Activated CD8-positive, alpha-beta memory T cell treated with anti-CD3 and anti-CD28 coated beads for 24 hours (primary cell): Measurements from ENCODE around the gene ZSWIM4.
"Not testable (repeated sequence)": the region's sequence is repeated elsewhere in the genome, so short reads cannot be mapped to it uniquely, and the experiment has no call there.

Experiments used
- DNase-seq: peaks from one replicate; pipeline ENCODE4 v3.0.0-alpha.2; 2020

The ZSWIM4 gene

DNA sequence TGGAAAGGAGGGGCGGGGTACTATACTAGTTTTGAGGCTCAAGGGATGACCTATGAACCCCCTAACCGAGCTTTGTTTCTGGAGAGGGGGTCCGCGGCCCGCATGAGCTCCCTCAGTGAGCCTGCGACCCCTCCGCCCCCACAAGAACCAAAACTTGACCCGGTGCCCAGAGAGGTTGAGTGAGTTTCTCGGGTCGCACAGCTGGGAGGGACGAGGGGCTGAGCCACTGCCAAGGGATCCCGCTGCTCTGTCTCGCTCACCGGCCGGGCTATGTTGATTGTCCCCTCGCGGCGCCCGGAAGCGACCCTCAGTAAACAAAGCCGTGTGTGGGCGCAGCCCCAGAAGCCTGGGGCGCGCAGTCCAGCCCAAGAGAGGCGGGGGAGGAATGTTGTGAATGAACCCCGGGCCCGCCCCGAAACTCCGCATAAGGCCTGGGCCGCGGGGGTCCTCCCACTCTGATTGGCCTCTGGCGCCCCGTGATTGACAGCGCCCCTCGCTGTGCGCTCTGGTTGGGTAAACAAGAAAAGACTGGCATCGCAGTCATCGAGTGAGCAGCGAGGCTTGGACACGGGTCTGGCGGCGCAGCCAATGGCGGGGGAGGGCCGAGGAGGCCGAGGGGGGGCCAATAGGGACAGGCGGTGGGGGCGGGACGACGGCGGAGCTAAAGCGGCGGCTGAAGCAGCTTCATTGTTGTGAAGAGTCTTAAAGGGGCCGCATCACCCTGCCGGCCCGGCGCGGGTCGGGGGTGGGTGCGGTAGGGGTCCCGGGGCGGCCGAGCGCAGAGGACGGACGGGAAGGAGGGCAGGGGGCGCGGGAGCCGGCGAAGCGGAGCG lies at the start of gene ZSWIM4:
ZSWIM4 (plus strand) TSS at position 687 of the 833 bp plus-strand sequence. CDS start 206 bp downstream, outside the sequence.
- peak; percentile 95 for DNase-seq

DNA sequence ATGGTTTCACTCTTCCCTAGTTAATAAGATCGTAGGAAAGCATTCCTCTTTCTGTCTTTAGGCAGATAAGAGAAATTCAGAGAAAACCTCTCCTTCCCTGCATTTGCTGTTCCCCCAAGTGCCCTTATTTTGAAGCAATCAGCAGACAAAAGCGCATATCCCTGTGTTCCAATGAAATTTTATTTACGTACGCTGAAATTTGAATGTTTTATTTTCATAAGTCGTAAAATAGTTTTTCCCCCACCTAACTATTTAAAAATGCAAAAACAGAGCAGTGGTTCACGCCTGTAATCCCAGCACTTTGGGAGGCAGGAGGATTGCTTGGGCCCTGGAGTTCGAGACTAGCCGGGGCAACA lies 48.2 kb upstream of the ZSWIM4 start:
- no peak for DNase-seq

DNA sequence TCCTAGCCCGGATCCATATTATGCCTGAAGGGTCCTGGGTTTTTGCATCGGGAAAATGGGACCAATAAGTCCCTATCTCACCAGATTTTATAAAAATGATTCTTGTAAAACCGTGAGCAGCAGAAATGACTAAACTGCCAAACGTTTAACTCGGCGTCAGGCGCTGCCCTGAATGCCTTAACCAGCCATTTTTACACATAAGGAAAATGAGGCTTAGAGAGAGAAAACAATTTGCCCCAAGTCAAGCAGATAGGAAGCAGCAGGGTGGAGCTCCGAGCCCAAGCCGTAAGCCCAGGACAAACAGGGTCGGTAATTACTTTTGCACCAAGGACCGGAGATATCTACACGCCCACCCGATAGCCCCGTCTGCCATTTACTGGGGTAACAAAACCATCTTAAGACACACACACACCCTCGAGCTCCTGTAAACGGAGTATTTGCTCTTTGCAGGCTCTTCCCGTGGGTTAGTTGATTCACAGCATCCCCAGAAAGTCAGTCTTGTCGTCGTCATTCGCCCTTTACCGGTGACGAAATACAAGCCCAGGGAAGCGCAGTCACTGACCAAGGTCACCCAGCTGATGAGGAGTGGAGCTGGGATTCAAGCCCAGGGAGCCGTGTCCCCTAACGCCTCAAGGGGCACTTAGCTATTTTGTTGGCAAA lies 46.9 kb upstream of the ZSWIM4 start:
- DNase-seq: no peak

DNA sequence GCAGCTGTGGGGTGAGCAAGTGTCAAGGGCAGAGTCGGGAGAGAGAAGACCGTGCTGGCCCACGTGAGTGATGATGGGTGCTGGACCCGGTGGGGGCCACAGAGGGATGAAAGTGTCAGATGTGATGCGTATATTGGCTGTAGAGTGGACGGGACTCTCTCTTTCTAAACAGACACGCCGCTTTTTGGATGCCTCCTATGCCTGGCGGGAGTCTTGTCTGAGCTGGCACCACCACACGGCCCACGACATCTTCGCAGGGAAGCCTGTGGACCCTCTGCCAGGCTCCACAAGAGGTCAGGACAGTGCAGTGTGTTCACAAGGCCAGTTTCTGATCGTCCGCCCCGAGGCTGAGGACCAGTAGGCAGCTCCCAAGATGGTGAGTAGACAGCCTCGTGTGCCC lies 43.8 kb upstream of the ZSWIM4 start:
- DNase-seq: no peak

DNA sequence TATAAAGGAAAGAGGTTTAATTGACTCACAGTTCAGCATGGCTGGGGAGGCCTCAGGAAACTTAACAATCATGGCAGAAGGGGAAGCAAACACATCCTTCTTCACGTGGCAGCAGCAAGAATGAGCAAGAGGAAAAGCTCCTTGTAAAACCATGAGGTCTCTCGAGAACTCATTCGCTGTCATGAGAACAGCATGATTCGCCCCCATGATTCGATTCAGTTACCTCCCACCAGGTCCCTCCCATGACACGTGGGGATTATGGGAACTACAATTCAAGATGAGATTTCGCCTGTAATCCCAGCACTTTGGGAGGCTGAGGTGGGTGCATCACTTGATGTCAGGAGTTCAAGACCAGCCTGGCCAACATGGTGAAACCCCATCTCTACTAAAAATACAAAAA lies 41.6 kb upstream of the ZSWIM4 start:
- DNase-seq: not testable (repeated sequence)

DNA sequence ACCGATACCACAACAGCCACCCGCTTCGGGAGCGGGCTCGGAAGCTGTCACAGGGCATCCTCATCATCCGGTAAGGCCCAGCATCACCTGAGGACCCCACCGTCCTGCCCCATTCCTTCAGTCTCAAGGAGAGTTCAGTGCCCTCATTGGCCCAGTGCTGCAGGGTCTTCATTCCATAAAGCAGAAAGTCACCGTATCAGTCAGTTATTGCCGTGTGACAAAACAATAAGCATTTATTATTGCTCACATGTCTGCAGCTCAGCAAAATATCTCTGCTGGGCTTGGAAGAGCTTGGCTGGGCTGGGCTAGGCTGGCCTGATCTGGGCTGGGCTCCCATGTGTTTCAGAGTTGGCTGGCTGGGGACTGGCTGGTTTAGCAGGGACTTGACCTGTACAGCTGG lies 39.0 kb upstream of the ZSWIM4 start:
- no peak for DNase-seq

DNA sequence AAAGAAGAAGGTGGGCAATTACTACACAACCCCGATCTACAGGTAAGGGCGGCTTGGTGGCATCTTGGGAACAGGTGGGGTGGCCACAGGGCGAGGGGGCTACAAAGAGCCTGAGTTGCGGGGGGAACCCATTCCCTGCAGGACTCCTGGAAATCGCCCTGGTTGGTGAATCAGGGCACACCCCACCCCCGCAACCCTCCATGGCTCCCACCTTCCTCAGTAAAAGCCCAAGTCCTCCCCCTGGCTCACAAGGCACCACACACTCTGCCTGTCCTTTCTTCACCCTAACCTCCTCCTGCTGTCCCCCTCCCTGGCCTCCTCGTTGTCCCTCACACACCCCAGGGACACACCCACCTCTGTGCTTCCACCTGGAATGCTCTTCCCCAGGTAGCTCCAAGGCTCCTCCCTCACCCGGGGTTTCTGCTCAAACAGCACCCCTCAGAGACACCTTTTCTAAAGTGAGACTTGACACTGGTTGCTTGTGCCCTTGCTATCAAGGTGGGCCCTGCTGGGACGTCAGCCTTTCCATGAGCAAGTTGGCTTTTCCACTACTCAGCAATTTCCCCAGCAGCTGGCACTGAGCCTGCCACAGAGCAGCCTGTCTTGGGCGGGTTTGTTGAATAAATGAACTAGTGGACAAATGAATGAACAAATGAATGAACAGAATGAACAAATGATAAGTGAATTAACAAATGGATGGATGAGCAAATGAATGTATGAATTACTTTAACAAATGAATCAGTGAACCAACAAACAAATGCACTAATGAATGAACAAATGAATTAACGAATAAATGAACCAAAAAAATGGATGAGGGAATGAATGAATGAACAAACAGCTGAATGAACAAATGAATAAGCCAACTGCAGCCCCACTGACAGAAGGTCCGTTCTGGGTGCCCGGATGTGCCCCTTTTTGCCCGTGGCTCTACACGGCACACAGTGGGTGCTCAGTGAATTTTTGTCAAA lies 37.2 kb upstream of the ZSWIM4 start:
- no peak for DNase-seq

DNA sequence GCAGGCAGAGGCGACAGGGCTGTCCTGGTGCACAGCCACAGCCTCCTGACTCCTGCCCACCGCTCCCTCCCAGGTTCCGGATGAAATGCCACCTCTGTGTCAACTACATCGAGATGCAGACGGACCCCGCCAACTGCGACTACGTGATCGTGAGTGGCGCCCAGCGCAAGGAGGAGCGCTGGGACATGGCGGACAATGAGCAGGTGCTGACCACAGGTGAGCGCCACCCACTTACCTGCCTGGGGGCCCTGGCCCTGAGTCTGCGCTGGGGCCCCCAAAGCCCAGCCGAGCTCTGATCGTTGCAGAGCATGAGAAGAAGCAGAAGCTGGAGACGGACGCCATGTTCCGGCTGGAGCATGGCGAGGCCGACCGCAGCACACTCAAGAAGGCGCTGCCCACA lies 36.4 kb upstream of the ZSWIM4 start:
- no peak for DNase-seq

DNA sequence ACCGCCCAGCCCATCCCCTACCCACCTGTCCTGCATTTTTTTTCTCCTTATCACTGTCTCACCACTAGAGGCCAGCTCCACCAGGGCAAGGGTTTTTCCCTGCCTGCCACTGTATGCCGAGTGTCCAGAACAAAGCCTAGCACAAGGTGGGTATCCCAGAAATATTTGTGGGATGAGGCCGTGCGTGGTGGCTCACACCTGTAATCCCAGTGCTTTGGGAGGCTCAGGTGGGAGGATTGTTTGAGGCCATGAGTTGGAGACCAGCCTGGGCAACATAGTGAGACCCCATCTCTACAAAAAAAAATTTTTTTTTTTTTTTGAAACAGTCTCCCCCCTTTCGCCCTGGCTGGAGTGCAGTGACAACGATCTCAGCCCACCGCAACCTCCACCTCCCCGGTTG lies 33.8 kb upstream of the ZSWIM4 start:
- no peak for DNase-seq

DNA sequence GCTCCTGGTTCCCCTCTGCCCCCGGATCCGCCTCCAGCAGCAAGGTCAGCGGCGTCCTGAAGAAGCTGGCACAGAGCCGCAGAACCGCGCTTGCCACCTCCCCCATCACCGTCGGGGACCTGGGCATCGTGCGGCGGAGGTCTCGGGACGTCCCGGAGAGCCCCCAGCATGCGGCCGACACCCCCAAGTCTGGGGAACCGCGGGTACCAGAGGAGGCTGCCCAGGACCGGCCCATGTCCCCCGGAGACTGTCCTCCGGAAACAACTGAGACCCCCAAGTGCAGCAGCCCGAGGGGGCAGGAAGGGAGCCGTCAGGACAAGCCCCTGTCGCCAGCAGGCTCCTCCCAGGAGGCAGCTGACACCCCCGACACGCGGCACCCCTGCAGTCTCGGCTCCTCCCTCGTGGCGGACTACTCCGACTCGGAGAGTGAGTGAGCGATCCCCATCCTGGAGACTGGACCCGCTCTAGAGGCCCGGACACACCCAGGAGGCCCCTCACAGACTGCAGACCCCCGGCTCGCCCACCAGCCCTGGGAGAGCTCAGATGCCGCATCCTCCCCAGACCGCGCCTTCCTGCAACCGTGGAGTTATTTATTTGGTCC lies 32.5 kb upstream of the ZSWIM4 start:
- no peak for DNase-seq

DNA sequence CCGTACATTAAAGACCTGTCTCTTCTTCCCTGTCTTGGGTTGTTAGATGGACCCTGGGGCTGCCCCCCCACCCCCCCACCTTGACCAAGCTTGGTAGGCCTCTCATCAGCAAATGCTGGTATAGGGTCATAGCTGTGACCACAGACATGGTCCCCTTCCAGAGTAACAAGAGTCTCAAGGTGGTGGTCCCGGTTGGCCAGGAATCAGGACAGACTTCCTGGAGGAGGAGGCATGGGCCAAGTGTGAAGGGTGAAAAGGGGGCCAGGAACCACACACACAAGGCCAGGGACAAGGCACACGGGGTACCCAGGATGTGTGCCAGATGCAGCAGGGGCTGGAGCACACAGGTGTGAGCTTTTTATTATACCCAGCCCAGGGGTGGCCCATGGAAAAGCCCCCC lies 32.0 kb upstream of the ZSWIM4 start:
- DNase-seq: no peak

DNA sequence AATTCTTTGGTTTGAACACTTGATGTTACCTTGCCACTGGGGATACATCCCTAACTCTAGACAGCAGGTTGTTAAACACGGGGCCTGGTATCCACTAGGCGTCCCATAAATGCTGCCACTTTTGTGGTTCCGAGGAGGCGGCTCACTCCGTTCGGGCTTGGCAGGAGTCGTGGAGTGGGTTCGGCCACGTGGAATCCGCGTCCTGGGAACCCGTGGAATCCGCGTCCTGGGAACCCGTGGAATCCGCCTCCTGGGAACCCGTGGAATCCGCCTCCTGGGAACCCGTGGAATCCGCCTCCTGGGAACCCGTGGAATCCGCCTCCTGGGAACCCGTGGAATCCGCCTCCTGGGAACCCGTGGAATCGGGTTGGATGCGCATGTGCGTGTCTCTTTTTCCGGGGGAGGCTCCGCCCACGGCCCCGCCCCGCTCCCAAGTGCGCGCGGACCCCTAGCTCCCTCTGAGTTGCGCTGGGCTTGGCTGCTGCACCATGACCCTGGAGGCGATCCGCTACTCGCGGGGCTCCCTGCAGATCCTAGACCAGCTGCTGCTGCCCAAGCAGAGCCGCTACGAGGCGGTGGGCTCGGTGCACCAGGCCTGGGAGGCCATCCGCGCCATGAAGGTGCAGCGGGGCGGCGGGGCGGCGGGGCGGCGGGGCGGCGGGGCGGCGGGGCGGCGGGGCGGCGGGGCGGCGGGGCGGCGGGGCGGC lies 31.0 kb upstream of the ZSWIM4 start, which contains the start of gene MRI1:
MRI1 (plus strand) TSS at position 422 of the 707 bp plus-strand sequence; CDS start at position 489, 67 bp downstream.
- DNase-seq: peak; percentile 91

DNA sequence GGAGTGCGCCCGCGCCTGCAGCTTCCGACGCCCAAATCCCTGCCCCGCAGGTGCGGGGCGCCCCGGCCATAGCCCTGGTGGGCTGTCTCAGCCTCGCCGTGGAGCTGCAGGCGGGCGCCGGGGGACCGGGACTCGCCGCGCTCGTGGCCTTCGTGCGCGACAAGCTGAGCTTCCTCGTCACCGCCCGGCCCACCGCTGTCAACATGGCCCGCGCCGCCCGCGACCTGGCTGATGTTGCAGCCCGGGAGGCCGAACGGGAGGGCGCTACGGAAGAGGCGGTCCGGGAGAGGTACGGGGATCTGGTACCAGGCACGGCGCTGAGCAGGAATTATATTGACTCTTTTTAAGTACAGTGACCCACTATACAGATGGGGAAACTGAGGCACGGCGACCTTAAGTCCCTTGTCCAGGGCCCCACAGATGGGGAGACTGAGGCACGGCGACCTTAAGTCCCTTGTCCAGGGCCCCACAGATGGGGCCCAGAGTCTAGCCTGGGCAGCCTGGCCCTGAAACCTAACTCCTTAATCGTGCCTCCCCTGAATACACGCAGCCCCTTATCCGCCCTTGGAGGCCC lies 30.3 kb upstream of the ZSWIM4 start:
- peak; percentile 74 for DNase-seq

DNA sequence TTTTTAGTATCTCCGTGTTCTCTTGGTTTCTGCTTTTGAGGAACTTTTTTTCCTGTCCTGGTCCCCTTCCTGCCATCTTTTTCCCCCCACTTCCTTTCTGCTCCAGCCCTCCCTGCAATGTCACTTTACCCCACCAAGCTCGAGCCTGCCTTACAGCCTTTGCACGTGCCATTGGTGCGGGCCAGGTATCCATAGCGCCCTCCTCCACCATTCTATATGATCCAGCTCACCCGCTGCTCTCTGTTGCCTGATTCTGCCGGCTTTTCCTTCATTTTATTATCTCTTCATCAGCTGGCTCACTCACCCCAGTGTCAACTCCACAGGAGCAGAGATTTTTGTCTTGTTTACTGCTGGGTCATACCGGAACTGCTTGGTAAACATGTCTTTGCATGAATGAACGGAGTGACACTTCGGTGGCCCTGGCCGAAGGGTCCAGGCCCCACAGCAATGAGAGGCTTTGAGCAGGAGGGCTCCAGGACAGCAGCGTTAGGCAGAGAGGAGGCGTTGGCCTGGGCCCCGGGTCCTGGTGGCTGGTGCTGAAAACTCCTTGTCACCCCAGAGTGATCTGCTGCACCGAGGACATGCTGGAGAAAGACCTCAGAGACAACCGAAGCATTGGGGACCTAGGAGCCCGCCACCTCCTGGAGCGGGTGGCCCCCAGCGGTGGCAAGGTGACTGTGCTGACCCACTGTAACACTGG lies 29.7 kb upstream of the ZSWIM4 start:
- DNase-seq: no peak

DNA sequence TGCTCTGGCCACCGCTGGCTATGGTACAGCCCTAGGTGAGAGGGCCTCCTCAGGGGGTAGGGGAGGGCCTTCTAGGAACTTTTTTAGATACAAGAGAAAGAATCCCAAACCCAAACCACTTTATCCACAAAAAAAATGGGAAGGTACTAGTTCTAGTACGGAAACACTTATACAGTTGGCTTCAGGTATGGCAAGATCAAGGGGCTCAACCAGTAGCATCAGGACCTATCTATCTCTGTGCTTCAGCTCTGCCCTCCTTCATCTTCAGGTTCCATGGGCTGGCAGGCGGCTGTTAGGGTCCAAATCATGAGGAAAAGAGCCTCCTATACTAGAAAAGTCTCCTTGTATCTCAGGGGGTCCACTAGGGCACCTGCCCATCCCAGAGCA lies 29.2 kb upstream of the ZSWIM4 start:
- no peak for DNase-seq

DNA sequence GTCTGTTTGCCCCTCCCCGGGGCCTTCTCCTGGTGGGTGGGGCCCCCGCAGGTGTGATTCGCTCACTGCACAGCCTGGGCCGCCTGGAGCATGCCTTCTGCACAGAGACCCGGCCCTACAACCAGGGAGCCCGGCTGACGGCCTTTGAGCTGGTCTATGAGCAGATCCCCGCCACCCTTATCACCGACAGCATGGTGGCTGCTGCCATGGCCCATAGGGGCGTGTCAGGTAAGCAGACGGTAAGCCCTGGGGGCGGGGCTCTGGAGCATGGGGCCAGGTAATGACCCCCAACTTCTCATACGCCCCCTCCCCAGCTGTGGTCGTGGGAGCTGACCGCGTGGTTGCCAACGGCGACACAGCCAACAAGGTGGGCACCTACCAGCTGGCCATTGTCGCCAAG lies 26.7 kb upstream of the ZSWIM4 start:
- no peak for DNase-seq

DNA sequence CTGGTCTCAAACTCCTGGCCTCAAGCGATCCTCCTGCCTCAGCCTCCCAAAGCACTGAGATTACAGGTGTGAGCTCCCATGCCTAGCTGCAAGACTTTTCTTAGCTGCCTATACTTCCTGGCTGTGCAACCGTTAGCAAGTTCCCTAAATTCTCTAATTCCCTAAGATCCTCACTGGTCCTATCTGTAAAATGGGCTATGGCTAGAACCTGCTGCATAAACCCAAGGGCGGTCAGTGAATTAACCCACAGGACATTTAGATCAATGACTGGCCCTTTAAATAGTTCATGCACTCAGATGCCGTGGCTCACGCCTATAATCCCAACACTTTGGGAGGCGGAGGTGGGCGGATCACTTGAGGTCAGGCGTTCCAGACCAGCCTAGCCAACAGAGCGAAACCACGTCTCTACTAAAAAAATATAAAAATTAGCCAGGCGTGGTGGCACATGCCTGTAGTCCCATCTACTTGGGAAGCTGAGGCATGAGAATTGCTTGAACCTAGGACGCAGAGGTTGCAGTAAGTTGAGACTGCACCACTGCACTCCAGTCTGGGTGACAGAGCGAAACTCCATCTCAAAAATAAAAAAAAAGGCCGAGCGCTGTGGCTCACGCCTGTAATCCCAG lies 25.1 kb upstream of the ZSWIM4 start:
- DNase-seq: no peak

DNA sequence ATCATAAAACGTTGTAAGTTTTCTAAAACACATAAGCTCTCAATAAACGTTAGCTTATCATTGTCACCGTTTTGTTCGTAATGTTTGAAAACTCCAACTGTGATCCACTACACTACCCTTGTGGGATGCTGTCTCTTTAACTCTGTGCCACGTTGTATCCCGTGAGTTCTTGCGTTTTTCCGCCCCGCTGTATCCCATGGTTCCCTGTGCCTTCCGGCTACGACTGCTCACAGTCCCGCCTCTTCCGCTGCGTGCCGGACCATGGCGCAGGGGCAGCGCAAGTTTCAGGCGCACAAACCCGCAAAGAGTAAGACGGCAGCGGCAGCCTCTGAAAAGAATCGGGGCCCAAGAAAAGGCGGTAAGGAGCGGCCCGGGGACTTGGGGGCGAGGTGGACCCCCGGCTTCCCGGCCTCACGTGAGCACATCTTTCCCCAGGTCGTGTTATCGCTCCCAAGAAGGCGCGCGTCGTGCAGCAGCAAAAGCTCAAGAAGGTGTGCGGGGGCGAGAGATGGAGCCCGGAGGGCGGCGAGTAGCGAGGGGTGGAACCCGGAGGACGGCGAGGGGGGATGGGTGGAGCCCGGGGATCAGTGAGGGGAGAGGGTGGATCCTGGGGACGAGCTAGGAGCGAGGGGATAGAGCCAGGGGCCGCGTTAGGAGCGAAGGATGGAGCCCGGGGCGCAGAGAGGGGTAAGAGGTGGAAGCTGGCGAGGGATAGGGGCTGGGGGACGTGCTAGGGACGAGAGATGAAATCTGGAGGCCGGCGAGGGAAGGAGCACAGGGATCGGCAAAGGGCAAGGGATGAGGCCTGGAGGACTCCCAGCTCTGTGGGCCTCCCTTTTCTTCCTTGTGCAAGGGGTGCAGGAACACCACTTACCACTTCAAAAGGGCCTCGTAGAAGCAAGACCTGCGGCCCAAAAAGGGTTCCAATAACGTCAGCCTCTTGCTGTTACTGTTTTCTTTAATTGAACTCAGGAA lies 20.7 kb upstream of the ZSWIM4 start, which contains the start of gene C19orf53:
C19orf53 (plus strand) TSS at position 240 of the 975 bp plus-strand sequence; CDS start at position 262, 22 bp downstream.
- DNase-seq: peak; percentile 92

DNA sequence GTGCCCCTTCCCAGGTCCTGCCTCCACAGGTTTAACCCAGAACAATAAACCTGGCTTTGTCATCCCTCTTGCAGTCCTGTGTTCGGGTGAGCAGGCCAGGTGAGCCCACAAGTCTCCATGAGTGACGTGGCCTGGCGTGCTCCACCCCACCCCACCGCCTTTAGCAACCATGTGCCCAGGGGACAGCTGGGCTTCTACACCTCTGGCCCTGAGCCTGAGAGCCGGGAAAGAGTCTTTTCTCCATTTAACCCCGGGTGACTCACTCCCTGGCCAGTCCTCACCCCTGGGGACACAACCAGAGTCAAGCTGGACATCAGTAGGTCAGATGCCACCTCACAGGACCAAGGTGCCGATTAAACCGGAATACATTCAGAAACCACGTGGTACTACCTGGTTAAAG lies 16.8 kb upstream of the ZSWIM4 start:
- no peak for DNase-seq
